Measurements from ENCODE around the gene NLRP7.

- TF ChIP-seq POLR2AphosphoS5 (IDR thresholded peaks at IDR 0.05; ENCODE audit: low read depth, low read length) (no peak), POLR2A (IDR thresholded peaks at IDR 0.05; ENCODE audit: low read depth, low read length) (no peak), TAF1 (IDR thresholded peaks at IDR 0.05; ENCODE audit: borderline replicate concordance, low read depth, low read length) (no peak)
These were observed 30.5 kb downstream of the NLRP7 start for GRCh38 chr19:54916822-54917221.
